Loucy (cell line): ENCODE results near the gene ELF3.

ENCODE experiments used
- H2AFZ ChIP-seq: fragments of 200-600 bp; sonication (generic); 2 replicates; pipeline ENCODE4 v1.6.0; 2016; ENCODE audit warnings: antibody characterized with exemption, mild to moderate bottlenecking, low read length, moderate library complexity
- H3F3A ChIP-seq: fragments of 200-600 bp; 2 replicates; pipeline ENCODE4 v1.6.0; 2016; ENCODE audit warnings: antibody characterized with exemption, low read depth, mild to moderate bottlenecking
- H3K27me3 ChIP-seq: fragments of 200-600 bp; sonication (generic); 2 replicates; pipeline ENCODE4 v1.6.1; 2014; ENCODE audit warnings: low read length, mild to moderate bottlenecking; ENCODE audit not compliant: insufficient read depth, poor library complexity, severe bottlenecking
- H3K36me3 ChIP-seq: fragments of 200-600 bp; sonication (generic); 2 replicates; pipeline ENCODE4 v1.6.1; 2016; ENCODE audit warnings: low read length; ENCODE audit not compliant: insufficient read depth
- H3K4me1 ChIP-seq: fragments of 200-600 bp; sonication (generic); 2 replicates; pipeline ENCODE4 v1.5.1; 2014; ENCODE audit warnings: low read length, mild to moderate bottlenecking; ENCODE audit not compliant: insufficient read depth, poor library complexity, severe bottlenecking
- H3K4me2 ChIP-seq: fragments of 200-600 bp; sonication (generic); 2 replicates; pipeline ENCODE4 v1.6.0; 2014; ENCODE audit warnings: antibody characterized with exemption, low read length, low read depth, mild to moderate bottlenecking; ENCODE audit not compliant: poor library complexity, severe bottlenecking
- H3K4me3 ChIP-seq: fragments of 200-600 bp; sonication (generic); 2 replicates; pipeline ENCODE4 v1.5.1; 2014; ENCODE audit warnings: low read length, mild to moderate bottlenecking, mixed read lengths; ENCODE audit not compliant: poor library complexity, severe bottlenecking
- H3K79me2 ChIP-seq: fragments of 200-600 bp; sonication (generic); 2 replicates; pipeline ENCODE4 v1.6.1; 2014; ENCODE audit warnings: low read length; ENCODE audit not compliant: insufficient read depth
- H3K9ac ChIP-seq: fragments of 200-600 bp; sonication (generic); 2 replicates; pipeline ENCODE4 v1.6.0; 2014; ENCODE audit warnings: mild to moderate bottlenecking, low read depth, low read length, moderate library complexity; ENCODE audit not compliant: poor library complexity, severe bottlenecking
- H3K9me2 ChIP-seq: fragments of 200-600 bp; sonication (generic); replicated peaks from 2 replicates; pipeline ENCODE4 v1.6.1; 2016; ENCODE audit warnings: low read depth, low read length, mixed read lengths
- H3K9me3 ChIP-seq: fragments of 200-600 bp; sonication (generic); 2 replicates; pipeline ENCODE4 v1.6.1; 2014; ENCODE audit warnings: mild to moderate bottlenecking, antibody characterized with exemption, low read length, low read depth; ENCODE audit not compliant: insufficient read depth
- H4K20me1 ChIP-seq: fragments of 200-600 bp; sonication (generic); 2 replicates; pipeline ENCODE4 v1.6.0; 2014; ENCODE audit warnings: antibody characterized with exemption, low read length, mild to moderate bottlenecking; ENCODE audit not compliant: insufficient read depth, poor library complexity, severe bottlenecking
- EZH2phosphoT487 ChIP-seq: fragments of 200-600 bp; IDR thresholded peaks from 2 replicates; pipeline ENCODE4 v1.6.1; 2018; ENCODE audit warnings: antibody characterized with exemption, mild to moderate bottlenecking, moderate library complexity, borderline replicate concordance
- TF ChIP-seq, protein P1 (sequence below): fragments of 200-600 bp; sonication (generic); conservative IDR thresholded peaks from 2 replicates; pipeline ENCODE4 v1.5.1; 2014; ENCODE audit warnings: mild to moderate bottlenecking, antibody characterized with exemption, low read length

The ELF3 gene

DNA sequence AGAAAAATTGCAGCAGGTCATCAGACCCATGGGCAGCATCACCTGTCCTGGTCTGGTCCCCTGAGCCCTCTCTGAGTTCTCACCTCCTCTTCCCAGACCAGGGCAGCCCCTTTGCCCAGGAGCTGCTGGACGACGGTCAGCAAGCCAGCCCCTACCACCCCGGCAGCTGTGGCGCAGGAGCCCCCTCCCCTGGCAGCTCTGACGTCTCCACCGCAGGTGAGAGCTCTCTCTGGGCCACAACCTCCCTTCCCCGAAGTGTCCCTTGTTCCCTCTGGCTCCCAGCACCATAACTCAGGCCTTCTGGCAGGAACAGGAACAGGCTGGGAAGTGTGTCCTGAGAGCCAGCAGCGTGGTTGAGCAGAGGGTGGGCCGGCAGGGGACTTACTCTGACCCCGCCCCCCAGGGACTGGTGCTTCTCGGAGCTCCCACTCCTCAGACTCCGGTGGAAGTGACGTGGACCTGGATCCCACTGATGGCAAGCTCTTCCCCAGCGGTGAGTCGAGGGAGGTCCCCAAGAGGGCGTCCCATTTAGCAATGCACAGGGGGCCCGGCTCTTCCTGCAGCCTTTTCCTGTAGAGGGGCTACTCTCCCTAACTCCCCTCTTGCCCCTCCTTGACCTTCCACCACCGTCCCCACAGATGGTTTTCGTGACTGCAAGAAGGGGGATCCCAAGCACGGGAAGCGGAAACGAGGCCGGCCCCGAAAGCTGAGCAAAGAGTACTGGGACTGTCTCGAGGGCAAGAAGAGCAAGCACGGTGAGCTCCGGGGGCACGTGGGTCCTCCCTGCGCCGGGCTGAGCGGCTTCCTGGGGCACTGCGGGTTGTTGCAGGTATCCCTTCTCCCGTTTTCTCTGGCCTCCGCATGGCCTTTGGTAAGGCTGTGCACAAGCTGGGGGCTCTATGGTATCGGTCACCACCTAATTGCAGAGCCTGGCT lies 2.4 kb downstream of the ELF3 start:
- Histone ChIP-seq H3K79me2 (no peaks in the 10 kb centered on the region), H3K4me2 (no peak overlapping the region), H4K20me1 (no peaks in the 10 kb centered on the region), H3K9me3 (no peaks in the 10 kb centered on the region), H3K36me3 (no peaks in the 10 kb centered on the region), H3K27me3 (no peaks in the 10 kb centered on the region), H3K9ac (no peak overlapping the region), H3K4me1 (no peaks in the 10 kb centered on the region), H3F3A (no peaks in the 10 kb centered on the region), H3K4me3 (no peak overlapping the region), H3K9me2 (no peaks in the 10 kb centered on the region), H2AFZ (no peak overlapping the region)
- no peak for TF ChIP-seq EZH2phosphoT487
- TF ChIP-seq, protein P1, sequence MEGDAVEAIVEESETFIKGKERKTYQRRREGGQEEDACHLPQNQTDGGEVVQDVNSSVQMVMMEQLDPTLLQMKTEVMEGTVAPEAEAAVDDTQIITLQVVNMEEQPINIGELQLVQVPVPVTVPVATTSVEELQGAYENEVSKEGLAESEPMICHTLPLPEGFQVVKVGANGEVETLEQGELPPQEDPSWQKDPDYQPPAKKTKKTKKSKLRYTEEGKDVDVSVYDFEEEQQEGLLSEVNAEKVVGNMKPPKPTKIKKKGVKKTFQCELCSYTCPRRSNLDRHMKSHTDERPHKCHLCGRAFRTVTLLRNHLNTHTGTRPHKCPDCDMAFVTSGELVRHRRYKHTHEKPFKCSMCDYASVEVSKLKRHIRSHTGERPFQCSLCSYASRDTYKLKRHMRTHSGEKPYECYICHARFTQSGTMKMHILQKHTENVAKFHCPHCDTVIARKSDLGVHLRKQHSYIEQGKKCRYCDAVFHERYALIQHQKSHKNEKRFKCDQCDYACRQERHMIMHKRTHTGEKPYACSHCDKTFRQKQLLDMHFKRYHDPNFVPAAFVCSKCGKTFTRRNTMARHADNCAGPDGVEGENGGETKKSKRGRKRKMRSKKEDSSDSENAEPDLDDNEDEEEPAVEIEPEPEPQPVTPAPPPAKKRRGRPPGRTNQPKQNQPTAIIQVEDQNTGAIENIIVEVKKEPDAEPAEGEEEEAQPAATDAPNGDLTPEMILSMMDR, result no peak

DNA sequence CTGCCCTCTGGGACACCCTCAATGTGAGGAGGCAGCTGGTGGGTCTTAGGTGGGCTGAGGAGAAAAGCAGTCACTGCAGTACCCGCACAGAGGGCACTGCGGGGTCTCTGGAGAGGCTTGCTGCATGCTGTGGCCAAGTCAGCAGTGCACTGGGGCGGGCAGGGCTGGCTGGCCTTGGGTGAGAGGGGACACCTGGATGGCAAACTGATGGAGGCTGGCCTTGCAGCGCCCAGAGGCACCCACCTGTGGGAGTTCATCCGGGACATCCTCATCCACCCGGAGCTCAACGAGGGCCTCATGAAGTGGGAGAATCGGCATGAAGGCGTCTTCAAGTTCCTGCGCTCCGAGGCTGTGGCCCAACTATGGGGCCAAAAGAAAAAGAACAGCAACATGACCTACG lies 3.2 kb downstream of the ELF3 start:
- H4K20me1 ChIP-seq, result no peaks in the 10 kb centered on the region
- H3F3A ChIP-seq, result no peaks in the 10 kb centered on the region
- no peak overlapping the region for H3K4me3 ChIP-seq
- no peaks in the 10 kb centered on the region for H3K4me1 ChIP-seq
- no peaks in the 10 kb centered on the region for H3K9me3 ChIP-seq
- no peak overlapping the region for H3K9ac ChIP-seq
- no peaks in the 10 kb centered on the region for H3K79me2 ChIP-seq
- no peaks in the 10 kb centered on the region for H3K9me2 ChIP-seq
- no peaks in the 10 kb centered on the region for H3K36me3 ChIP-seq
- no peak overlapping the region for H2AFZ ChIP-seq
- H3K4me2 ChIP-seq, result no peak overlapping the region
- no peaks in the 10 kb centered on the region for H3K27me3 ChIP-seq
- TF ChIP-seq EZH2phosphoT487, result no peak
- TF ChIP-seq, protein P1, result no peak

DNA sequence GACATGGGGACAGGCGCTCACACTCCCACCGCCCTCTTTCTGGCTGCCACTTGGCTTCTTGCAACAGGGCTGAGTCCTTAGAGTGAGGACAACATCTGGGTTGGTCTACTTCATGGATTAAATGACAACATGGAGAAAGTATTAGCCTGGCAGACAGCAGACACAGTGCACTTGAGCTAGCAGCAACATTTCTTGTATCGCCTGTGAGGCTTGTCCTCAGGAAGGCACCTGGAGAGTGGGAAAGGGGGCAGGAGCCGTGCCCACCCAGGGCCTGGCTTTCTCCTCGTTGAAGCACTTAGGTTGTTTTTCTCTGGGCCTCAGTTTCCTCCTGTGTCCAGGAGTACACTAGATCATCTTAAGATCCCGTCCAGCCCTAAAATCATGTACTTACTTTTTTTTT lies 3.7 kb downstream of the ELF3 start:
- no peak overlapping the region for H3K4me3 ChIP-seq
- H3K27me3 ChIP-seq, result no peaks in the 10 kb centered on the region
- H2AFZ ChIP-seq, result no peak overlapping the region
- H3F3A ChIP-seq, result no peaks in the 10 kb centered on the region
- H3K4me1 ChIP-seq, result no peaks in the 10 kb centered on the region
- H3K9me2 ChIP-seq, result no peaks in the 10 kb centered on the region
- no peak overlapping the region for H3K4me2 ChIP-seq
- TF ChIP-seq, protein P1, result no peak
- no peak for TF ChIP-seq EZH2phosphoT487
- no peaks in the 10 kb centered on the region for H3K79me2 ChIP-seq
- H3K36me3 ChIP-seq, result no peaks in the 10 kb centered on the region
- H3K9ac ChIP-seq, result no peak overlapping the region
- no peaks in the 10 kb centered on the region for H4K20me1 ChIP-seq
- H3K9me3 ChIP-seq, result no peaks in the 10 kb centered on the region
